LNCAP (cell line): ENCODE measurements around the gene C16orf78.

ENCODE experiments used
- CTCF ChIP-seq: fragments of 450-650 bp; IDR thresholded peaks from 2 replicates; pipeline ENCODE4 v1.5.1; 2017; ENCODE audit warnings: mild to moderate bottlenecking

C16orf78 gene

GRCh38 chr16:49356728-49357488 lies 16.7 kb upstream of the C16orf78 start:
- TF ChIP-seq CTCF = no peak

- no peak for TF ChIP-seq CTCF
Measured at GRCh38 chr16:49359591-49359990, 14.0 kb upstream of the C16orf78 start.

DNA sequence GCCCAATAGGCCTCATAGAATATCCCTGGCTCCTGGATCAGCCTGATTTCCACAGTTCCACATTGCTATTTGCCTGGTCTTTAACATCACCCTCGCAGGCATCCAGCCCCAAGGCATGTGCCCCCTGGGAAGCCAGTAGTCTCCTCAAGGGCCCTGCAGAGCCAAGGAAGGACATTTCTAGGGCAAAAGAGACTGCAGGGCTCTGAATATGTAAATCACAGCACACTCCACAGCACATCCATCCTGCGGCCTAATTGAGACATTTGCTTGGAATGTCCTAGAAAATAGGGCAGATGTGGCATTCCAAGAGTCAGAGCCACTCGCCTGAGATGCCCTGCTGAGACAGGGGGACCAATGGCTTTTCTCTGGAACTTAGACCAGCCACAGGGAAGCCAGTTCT lies 11.4 kb upstream of the C16orf78 start:
- no peak for TF ChIP-seq CTCF

DNA sequence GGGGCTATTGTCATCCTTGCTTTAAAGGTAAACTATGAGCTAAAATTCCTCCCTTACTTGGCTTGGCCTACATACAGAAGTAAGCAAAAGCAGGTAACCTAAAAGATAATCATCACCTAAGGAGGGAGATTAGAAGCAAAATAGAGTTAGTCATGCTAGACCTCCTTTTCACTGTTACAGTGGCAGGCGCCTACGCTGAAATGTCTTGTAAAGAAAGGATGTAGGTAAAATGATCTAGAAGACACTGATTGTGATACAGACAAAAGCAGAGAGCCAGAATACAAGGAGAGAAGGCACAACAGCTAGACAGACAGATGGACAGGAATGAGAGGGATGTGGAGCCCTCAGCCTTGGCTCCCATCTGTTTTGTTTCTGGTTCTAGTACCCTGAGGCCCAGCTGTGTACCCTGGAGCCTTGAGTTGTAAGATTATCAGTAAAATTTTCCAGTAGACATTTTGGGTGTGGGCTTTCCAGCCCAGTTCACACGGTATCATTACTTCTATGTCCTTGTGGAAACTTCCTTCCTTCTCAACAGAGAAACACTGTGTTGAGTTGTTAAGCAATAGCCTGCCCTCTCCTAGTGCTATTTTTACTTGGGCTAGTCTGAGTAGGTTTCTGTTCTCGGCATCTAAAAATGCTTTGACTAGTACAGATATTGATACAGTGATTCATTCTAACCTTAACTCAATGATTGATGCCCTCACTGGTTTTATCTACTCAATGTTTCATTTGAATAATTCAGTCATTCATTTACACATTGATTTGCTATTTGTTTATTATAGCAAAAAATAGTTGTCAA lies 7.7 kb upstream of the C16orf78 start:
- no peak for TF ChIP-seq CTCF

DNA sequence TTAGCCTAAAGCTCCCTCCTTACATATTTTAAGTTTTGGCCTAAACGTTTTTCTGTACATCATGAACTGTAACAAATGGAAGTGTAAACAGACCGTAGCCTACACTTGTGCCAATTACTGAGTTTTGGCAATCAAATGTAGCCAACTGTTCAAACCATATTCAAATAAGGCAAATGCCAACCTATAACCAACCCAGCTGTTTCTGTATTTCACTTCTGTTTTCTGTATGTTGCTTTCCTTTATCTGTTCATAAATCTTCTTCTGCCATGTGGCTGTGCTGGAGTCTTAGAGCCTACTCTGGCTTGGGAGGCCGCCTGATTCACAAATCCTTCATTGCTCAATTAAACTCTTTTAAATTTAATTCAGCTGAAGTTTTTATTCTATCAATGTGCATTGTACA lies 6.9 kb upstream of the C16orf78 start:
- TF ChIP-seq CTCF = no peak

- no peak for TF ChIP-seq CTCF
Measured at GRCh38 chr16:49369651-49370611, 3.7 kb upstream of the C16orf78 start.

DNA sequence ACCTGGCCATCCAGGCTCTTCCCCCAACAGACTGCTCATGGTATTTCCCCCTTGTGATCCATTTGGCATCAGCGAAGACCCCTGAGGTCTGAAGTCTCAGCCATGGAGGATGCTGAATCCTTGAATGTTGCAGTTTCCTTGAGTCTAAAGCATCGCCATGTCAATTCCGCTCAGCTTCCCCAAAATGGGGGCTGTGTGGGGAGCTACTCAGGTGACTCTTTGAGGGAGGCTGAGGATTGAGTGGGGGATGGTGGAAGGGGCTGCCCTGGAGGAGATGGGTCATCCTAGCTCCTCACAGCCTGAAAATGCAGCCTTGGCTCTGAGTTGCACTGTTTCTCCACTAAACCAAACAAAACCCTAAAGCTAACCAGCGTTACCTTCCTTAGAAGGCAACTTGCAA lies 2.6 kb downstream of the C16orf78 start:
- no peak for TF ChIP-seq CTCF
